NCI-H2107 (cell line): Measurements from ENCODE around the gene KRTAP15-1.

ENCODE experiments used
- DNase-seq: peaks from one replicate; lab custom pipeline; 2025; lab: John Stamatoyannopoulos, UW

The KRTAP15-1 gene, protein sequence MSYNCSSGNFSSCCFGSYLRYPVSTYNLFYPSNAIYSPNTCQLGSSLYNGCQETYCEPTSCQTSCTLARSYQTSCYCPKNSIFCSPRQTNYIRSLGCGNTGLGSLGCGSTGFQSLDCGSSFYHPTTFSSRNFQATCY

DNA sequence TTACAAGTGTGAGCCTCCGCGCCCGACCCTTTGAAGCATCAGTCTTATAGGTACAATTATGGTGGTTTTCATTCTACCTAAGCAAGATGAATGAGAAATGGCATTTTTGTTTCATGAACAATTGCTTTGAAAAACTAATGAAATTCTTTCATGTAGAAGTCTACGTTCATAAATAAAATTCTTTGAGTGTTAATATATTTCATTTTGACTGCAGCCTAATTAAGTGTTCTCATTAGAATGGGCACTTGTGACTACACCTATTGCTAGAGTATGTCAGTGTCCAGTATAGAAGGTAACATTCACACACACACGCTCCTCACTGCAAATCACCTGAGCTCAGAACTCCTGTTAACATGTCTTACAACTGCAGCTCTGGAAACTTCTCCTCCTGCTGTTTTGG, at the start of gene KRTAP15-1:
KRTAP15-1 (plus strand) TSS at position 301 of the 400 bp plus-strand sequence; CDS start at position 354, 53 bp downstream.
- no peak for DNase-seq

DNA sequence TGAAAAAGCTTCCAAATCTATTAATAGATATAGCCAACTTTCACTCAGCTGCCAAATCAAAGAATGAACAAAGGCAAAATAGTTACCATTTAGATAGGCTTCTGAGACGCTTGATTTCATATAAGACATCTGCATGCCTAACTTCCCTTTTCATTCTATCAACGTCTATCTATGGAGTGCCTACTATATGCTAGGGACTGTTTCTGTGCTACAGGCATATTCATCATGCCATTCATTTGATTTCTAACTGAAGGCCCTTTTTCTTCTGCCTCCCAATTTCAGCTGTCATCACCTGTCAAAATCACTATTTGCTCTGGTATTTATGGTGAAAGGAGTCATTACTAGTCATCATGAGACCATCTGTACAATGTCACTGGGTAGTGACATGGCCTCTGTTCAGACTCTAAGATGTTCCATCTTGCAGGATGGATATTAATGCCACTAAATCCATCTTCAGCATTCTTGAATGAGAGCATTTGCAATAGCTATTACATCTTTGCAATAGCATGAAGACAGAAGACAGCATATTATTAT, 48.5 kb upstream of the KRTAP15-1 start:
- no peak for DNase-seq

DNA sequence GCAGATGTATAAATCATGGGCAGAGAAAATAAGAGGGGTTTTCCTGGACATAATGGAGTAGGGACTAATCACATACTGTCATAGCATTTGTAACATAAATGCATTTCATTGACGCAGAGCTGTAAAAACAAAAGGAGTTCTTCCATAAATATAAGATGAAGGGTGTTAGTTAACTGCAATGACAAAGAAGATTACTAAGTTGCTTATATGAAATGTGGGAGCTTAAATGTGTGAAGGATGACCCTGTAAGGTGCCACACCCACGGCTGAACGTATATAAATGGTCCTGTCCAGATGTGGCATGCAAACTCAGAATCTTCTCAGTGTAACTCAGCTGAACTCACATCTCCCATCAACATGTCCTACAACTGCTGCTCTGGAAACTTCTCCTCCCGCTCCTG, 44.3 kb upstream of the KRTAP15-1 start, which contains the start of gene KRTAP13-1:
KRTAP13-1 (plus strand) TSS at position 301 of the 400 bp plus-strand sequence; CDS start at position 357, 56 bp downstream.
- no peak for DNase-seq

DNA sequence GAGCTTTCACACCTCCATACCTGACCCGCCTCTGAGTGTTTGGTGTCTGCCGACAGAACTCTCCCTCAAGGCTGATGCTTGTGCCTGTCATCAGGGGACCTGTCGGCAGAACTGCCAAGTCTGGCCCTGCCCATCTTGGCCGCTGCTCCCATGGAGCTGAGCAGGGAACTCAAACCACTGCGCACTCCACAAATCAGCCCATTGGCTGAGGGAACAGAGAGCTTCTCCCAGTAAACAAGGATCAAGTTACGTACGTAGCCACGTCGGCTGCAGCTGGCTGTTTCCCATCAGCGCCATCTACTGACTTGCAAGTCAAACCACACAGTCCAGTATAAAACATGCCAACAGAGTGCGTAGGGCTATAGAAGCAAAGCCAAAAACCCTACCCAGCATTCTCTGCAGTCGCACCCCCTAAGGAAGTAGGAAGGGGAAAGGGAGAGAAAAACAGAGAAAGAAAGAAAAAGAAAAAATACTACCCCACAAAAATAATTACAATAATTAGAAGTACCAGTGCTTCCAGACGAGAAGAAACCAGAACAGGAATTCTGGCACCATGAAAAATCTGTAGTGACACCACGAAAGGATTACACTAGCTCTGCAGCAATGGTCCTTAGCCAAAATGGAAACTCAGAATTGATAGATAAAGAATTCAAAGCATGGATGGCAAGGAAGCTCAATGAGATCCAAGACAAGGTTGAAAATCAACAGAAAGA, 31.1 kb upstream of the KRTAP15-1 start:
- DNase-seq: peak; percentile 44

DNA sequence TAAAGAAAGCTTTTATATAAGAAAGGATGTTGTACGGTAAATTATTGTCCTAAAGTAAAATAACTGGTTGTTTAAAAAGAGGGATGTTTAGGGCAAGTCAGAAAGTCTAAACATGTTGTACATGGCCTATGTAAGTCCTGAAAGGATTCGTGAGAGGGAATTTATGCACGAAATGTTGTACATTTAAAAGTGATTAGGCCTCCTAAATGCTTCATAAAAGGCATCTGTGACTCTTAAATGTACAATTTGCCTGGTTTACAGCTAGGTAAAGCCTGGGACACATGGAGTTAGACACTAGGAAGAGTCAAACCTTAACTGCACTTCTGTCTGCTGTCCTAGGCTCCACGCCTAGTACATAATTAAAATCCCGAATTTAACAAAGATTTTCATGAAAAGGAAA, 24.1 kb upstream of the KRTAP15-1 start:
- no peak for DNase-seq

DNA sequence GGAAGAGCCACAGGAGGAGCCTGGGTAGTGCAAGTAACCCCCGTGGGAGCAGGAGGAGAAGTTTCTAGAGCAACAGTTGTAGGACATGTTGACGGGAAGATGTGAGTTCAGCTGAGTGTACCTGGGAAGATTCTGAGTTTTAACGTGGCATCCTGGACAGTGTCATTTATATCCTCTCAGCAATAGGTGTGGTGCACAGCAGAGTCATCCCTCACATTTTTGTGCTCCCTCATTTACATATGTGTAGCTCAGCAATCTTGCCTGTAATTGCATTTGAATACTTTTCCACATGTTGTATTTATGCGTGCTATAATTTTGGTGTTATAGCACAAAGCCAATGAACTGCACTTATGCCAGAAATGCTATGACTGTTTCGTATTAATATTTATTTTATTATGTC, 14.2 kb upstream of the KRTAP15-1 start, which contains the start of gene KRTAP13-3:
KRTAP13-3 (minus strand) TSS at position 101 of the 400 bp plus-strand sequence; CDS start at position 87, 14 bp downstream.
- no peak for DNase-seq

DNA sequence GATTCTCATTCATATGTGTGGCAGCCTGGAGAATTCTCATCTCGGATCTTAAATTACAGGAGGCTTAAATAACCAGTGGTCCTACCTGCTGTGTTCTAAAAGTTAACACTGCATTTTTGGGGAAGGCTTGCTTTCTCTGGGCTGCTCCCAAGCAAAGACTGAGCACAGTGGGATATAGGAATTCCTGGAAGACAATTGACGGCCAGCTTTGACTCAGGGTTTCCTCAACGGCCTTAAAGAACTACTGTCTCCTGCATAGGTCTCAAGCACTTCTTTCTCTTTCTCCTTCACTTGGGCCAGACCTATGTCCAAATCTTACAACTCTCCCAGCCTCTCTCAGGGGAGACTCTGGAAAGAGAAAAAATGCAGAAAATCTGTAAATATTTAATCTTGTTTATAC, 13.3 kb upstream of the KRTAP15-1 start:
- DNase-seq: no peak

DNA sequence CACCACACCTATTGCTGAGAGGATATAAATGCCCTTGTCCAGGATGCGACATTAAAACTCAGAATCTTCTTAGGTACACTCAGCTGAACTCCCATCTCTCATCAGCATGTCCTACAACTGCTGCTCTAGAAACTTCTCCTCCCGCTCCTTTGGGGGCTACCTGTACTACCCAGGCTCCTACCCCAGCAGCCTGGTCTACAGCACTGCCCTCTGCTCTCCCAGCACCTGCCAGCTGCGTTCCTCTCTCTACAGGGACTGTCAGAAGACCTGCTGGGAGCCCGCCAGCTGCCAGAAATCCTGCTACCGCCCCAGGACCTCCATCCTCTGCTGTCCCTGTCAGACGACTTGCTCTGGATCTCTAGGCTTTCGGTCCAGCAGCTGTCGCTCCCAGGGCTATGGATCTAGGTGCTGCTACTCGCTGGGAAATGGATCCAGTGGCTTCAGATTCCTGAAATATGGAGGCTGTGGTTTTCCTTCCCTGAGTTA, 9.9 kb upstream of the KRTAP15-1 start, which contains the start of gene KRTAP13-4:
KRTAP13-4 (plus strand) TSS at position 51 of the 486 bp plus-strand sequence; CDS start at position 107, 56 bp downstream.
- DNase-seq: no peak

DNA sequence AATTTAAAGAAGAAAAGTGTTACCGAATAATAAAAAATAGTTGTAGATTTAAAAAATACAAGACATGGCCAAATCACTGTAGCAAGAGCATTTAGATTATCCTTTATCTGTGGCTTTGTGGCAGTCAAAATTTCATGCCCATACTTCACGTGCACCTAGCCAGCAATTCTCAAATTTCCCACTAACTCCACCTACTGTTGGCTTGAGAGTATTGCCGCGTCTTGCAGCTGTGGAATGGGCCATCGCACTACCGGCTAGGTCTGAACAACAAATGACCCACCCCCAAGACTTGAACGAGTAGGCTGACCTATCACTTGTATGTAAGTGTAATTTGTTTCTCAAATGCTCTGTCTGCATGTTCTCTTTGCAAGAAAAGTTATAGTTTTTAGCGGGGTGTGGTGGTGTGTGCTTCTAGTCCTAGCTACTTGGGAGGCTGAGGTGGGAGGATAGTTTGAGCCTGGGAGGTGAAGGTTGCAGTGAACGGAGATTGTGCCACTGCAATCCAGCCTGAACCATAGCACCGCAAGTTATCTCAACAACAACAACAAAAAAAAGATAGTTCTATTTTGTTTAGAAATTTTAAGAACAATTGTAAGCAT, 5.9 kb upstream of the KRTAP15-1 start:
- peak; percentile 42 for DNase-seq

DNA sequence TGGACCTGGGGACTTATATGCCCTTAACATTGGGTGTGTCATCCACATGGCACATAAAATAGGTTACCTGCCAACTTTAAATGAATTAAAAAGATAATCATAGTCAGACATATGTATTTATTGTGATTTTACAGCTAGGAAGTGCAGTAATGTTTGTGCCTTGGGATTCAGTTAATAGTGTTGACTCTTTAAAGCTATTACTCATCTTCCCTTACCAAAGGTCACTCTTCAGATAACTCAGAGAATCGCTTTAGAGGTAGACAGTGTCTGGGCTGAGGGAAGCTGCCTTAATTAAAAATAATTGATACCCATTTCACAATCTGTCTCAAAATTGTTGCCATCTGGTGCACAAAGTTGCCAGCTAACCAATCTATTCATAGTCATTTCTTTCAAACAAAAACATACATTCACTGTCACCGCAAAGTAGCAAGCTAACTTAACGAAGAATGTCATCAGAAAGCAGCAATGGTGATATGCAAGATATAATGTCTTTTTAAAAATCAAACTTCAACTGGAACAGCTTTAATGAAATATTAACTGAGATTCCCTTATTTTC, 3.0 kb upstream of the KRTAP15-1 start:
- no peak for DNase-seq

DNA sequence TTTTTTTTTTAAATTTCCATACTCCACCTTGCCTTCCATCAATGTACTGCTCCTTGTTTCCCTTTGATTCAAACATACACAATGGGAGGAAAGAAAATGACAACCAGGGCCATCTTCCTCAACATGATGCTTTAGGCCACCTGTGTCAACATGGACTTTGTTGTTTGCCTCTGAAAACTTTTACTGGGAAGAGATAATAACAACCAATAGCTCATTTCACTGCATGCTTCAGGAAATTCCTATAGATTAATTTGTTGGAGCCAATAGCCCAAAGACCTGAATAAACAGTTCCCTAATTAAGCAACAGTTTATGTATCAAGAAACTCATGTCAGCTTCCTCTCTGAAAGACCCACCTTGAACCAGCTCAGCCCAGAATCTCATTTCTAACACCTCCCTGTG, 3.2 kb downstream of the KRTAP15-1 start:
- DNase-seq: no peak

DNA sequence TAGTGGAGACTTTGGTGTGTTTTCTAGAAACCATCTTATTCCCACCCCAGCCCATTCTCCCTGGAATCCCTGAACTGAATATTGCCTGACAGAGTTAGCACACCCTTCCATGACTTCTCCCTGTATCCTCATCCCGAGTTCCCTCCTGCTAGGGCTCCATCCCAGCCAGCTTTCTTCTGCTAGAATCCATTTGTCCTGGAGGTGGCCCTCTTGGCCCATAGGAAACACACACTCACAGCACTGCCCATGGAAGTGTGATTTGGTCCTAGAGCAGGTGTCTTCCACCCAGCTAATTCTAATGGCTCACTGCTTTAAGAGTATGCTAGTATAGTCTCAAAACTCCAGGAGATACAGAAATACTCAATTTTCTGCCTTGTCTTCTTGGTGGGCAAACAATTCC, 4.1 kb downstream of the KRTAP15-1 start:
- DNase-seq: no peak

DNA sequence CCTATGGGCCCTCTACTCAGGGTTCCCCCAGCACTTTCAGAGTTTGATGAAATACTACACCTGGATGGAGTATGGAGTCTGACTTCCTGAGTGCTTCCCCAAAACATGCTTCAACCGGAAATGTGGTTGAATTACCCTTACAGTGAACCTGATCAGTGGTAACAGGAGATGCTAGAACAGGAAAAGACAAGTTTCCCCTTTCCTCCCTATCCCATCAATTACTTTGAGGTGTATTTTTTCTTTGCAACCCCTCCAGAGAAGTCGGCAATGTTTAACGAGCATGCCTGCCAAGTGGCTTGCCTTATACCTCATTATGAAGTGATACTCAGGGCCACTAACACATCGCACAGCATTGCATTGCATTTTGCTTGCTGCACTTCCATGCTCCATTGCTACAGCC, 7.0 kb downstream of the KRTAP15-1 start:
- no peak for DNase-seq

DNA sequence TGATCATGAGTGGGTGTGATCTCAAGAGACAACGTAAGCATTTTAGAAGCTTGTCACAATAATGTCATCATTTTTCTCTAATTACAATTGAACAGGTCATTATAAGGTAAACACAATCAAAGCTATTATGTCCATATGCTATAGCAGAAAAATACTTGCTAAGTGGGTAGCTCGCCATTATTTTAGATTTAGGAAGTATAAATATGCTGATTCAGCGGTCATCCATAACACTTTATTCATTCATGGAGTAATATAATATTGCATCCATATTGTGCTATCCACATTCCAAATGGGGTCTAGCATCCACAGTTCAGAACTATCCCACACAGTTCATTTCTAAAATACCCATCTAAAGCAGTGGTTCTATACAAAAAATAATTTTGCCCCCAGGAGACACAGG, 8.4 kb downstream of the KRTAP15-1 start:
- no peak for DNase-seq

DNA sequence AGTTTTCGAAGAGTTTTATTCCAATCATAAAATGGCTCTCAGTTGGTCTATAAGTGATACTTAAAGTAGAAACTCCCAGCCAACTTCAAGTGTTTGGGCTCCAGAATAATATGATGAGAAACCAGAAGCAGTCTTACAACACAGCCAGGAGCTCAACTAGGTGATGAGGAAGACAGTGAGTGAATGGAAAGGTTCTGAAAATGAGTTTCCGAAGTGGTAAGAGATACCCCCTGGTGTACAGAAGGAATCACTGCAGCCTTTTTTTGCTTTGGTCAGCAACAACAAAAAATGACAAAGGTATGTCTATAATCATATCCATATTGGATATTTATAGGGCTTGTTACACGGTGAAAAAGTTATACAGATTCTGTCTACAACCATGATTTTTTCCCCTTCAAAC, 23.6 kb downstream of the KRTAP15-1 start:
- no peak for DNase-seq

DNA sequence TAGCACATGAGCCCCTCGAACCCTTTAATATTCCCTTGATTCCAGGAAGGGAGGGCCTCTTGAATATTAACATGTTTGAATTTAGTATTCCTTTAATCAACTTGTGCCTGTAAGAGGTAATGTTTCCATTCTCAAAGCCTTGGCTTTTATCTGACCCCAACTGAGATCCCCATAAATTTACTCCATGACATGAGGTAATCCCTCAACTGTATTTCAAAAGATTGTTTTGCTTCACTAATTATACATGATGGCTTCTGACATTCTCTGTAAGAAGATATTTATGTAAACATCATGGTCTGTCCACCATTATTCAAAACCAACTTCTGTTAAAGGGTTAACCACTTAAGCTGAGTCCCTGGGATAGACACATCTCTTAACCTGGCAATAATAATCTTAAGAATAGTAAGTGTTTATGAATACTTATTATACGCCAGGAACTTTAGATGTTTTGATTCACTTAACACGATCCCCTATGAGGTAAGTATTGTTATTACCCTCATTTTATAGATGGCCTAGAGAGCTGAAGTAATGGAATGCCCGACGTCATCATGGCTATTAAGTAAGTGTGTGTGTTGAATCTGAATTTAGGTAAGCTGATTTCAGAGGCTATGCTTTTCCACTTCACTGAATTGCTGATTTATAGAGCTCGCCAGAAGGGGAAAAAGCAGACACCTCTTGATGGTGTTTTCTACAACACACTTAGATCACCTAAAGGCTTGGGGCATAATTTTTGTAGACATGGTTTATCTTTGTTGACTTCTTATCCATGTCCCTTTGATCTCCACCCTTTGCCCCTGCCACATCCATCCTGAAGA, 29.0 kb downstream of the KRTAP15-1 start:
- no peak for DNase-seq

DNA sequence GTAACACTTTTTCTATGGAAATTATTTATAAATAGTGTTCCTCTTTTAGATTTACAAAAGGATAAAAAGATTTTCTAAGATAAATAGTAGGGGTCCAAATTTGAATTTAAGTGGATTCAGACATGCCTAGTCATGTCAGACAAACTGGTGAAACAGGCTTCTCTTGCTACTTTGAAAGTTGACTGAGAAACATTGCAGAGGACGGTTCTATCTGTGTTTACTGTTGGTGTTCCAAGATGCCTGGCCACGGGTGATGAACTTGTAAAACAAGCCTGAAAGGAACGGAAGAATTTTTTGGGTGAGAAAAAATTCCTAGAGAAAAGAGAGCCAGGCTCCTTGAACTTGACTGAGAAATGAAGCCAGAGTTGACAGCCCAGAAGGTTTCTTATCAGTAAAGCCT, 37.9 kb downstream of the KRTAP15-1 start:
- DNase-seq: no peak

DNA sequence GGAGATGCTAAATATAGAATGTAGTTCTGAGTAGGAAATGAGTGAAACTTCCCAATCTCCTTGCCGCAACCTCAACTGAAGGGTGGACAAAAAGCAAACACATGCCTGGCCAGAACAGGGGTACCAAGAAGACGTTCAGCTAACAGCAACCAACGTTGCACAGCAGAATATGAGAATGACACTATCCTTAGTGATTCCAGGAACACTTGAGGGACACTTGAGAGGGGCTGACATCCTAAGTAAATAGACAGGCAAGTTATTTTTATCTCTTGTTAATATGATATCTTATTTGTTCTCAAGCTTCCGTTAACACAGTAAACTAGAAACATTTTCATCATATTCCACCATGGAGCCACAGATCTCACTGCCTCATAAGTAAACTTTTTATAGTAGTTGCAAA, 39.2 kb downstream of the KRTAP15-1 start:
- DNase-seq: no peak

DNA sequence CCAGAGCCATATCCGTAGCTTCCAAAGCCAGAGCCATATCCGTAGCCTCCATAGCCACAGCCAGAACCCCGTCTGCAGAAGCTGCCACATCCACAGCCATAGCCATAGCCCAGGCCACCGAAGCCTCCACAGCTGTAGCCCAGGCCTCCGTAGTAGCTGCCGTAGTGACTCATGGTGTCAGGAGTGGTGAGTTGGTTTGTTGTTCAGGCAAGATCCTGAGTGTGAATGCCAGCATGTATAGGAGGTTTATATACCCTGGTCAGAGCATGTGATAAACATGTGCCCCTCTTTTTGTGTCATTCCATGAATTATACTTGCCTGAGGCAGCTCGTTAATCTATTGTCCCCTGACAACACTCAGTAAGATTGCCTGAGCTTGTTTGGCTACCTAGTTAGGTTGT, 40.1 kb downstream of the KRTAP15-1 start, which contains the start of gene KRTAP19-1:
KRTAP19-1 (minus strand) TSS at position 223 of the 400 bp plus-strand sequence; CDS start at position 173, 50 bp downstream.
- DNase-seq: no peak

DNA sequence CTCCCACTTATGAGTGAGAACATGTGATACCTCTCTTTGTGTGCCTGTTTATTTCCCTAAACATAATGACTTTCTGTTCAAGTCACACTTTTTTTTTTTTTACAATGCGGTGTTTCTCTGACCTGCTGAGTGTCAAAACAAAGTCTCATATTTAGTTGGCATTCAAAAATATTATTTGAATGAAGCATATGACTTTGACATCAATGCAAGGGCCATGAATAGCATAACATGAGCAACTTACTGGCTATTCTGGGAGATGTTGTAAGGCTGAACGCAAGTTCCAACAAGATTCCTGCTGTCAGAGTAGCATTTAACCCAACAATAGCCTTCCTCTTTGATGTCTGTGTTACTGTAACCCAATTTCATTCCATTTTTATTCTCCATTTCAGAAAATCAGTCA, 42.1 kb downstream of the KRTAP15-1 start:
- no peak for DNase-seq

DNA sequence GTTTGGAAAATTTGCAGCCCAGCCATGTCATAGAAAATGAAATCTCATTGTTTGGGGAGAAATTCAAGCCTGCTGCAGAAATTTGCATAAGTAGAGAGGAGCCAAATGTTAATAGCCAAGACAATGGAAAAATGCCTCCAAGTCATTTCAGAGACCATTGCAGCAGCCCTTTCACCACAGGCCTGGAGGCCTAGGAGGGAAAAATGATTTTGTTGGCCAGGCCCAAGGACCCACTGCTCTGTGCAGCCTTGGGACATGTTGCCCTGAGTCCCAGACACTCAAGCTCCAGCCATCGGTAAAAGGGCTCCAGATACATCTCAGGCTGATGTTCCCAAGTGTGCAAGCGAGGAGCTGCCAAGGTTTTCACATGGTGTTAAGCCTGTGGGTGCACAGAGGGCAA, 46.1 kb downstream of the KRTAP15-1 start:
- DNase-seq: no peak
